ENCODE results near the gene DHX29. TPM values are rescaled to one million over a fixed set of nuclear protein-coding genes. Genes with fewer than 3 reads are reported as not detected.

Gene DHX29
- total and polyA plus RNA-seq, 2 donors (not counting 1 experiment from before 2014, with no cell fraction given): 3.9 to 18.1 TPM

GRCh38 chr5:55356896-55357295, 49.4 kb upstream of the DHX29 start:
- Histone ChIP-seq H3K4me2 (replicated peaks; ENCODE audit: low read depth, low read length, poor library complexity, severe bottlenecking) (no peak overlapping the region), H3K27me3 (replicated peaks in 1 of 4; ENCODE audit: control extremely low read depth in 1 of 4, control insufficient read depth in 3 of 4, insufficient read depth in 4 of 4, low read length in 3 of 4) (no peaks in the 10 kb centered on the region), H2AFZ (ENCODE audit: insufficient read depth, low read depth, low read length, poor library complexity, severe bottlenecking) (no peak overlapping the region), H3K4me3 (ENCODE audit: control extremely low read depth in 1 of 5, extremely low read depth in 1 of 5, insufficient read depth in 1 of 5, low read depth in 2 of 5, low read length in 4 of 5) (no peak overlapping the region), H3K27ac (ENCODE audit: low read length in 2 of 2) (no peak overlapping the region), H3K4me1 (ENCODE audit: control insufficient read depth in 2 of 2, insufficient read depth in 2 of 2, low read length in 2 of 2) (no peaks in the 10 kb centered on the region), H3K9me3 (ENCODE audit: control extremely low read depth in 1 of 3, control insufficient read depth in 2 of 3, insufficient read depth in 1 of 3, low read length in 2 of 3) (no peaks in the 10 kb centered on the region), H3K36me3 (replicated peaks in 1 of 2; ENCODE audit: control extremely low read depth in 1 of 2, control insufficient read depth in 1 of 2, extremely low read depth in 1 of 2, insufficient read depth in 2 of 2, low read length in 1 of 2) (peaks cover 5 to 77% of the 10 kb centered on the region in 2 experiments), H4K20me1 (ENCODE audit: control insufficient read depth, insufficient read depth, low read length, poor library complexity, severe bottlenecking) (no peaks in the 10 kb centered on the region), H3K9ac (ENCODE audit: low read length) (no peak overlapping the region), H3K79me2 (ENCODE audit: control insufficient read depth, insufficient read depth, low read length) (peaks cover 10% of the 10 kb centered on the region)
- Mint-ChIP-seq H3K27me3 (no peaks in the 10 kb centered on the region), H3K27ac (no peak overlapping the region), H3K4me1 (no peaks in the 10 kb centered on the region), H3K9me3 (ENCODE audit: insufficient read depth) (peaks cover 2% of the 10 kb centered on the region), H3K4me3 (no peak overlapping the region)
- 92% methylated on average over 2 of the region's 4 CpGs for WGBS (ENCODE audit: insufficient coverage)
- ATAC-seq (ENCODE audit: low read depth) (no peak), DNase-seq (no peak)
- ChIA-PET POLR2A (no interaction called here), CTCF (no interaction called here)
- intact Hi-C loops (cut with micrococcal nuclease): no loop called here
- TF ChIP-seq CTCF (IDR thresholded peaks at IDR 0.05) (no peak), EZH2 (IDR thresholded peaks at IDR 0.05; ENCODE audit: borderline replicate concordance, insufficient read depth, low read depth, low read length, poor library complexity, severe bottlenecking) (no peak)

- no peak for ATAC-seq (ENCODE audit: low read depth)
- peak; percentile 23 for DNase-seq
- H3K4me3 Mint-ChIP-seq: no peak overlapping the region
- H3K36me3 ChIP-seq (replicated peaks in 1 of 2; ENCODE audit: control extremely low read depth in 1 of 2, control insufficient read depth in 1 of 2, extremely low read depth in 1 of 2, insufficient read depth in 2 of 2, low read length in 1 of 2): peaks cover 9 to 73% of the 10 kb centered on the region in 2 experiments
- no peak overlapping the region for H3K4me3 ChIP-seq (ENCODE audit: control extremely low read depth in 1 of 5, extremely low read depth in 1 of 5, insufficient read depth in 1 of 5, low read depth in 2 of 5, low read length in 4 of 5)
- no peak overlapping the region for H2AFZ ChIP-seq (ENCODE audit: insufficient read depth, low read depth, low read length, poor library complexity, severe bottlenecking)
- peaks cover 8% of the 10 kb centered on the region for H3K4me1 Mint-ChIP-seq
- H3K27me3 Mint-ChIP-seq: no peaks in the 10 kb centered on the region
- WGBS (ENCODE audit: insufficient coverage): no CpG with 5 or more reads among the region's 1 CpG
- no peaks in the 10 kb centered on the region for H3K9me3 Mint-ChIP-seq (ENCODE audit: insufficient read depth)
- CTCF ChIA-PET: no interaction called here
- H3K27ac ChIP-seq (ENCODE audit: low read length in 2 of 2): peak overlapping the region in 1 of 2 donors; percentile 42
- POLR2A ChIA-PET: no interaction called here
- H3K4me1 ChIP-seq (ENCODE audit: control insufficient read depth in 2 of 2, insufficient read depth in 2 of 2, low read length in 2 of 2): peaks cover 0 to 6% of the 10 kb centered on the region in 2 donors
- no peaks in the 10 kb centered on the region for H3K27me3 ChIP-seq (replicated peaks in 1 of 4; ENCODE audit: control extremely low read depth in 1 of 4, control insufficient read depth in 3 of 4, insufficient read depth in 4 of 4, low read length in 3 of 4)
- intact Hi-C loops (cut with micrococcal nuclease): no loop called here
- H3K9ac ChIP-seq (ENCODE audit: low read length): no peak overlapping the region
- peaks cover 10% of the 10 kb centered on the region for H3K79me2 ChIP-seq (ENCODE audit: control insufficient read depth, insufficient read depth, low read length)
- no peak overlapping the region for H3K4me2 ChIP-seq (replicated peaks; ENCODE audit: low read depth, low read length, poor library complexity, severe bottlenecking)
- no peak for TF ChIP-seq EZH2 (IDR thresholded peaks at IDR 0.05; ENCODE audit: borderline replicate concordance, insufficient read depth, low read depth, low read length, poor library complexity, severe bottlenecking)
- TF ChIP-seq CTCF (IDR thresholded peaks at IDR 0.05): no peak
- no peak overlapping the region for H3K27ac Mint-ChIP-seq
- no peaks in the 10 kb centered on the region for H3K9me3 ChIP-seq (ENCODE audit: control extremely low read depth in 1 of 3, control insufficient read depth in 2 of 3, insufficient read depth in 1 of 3, low read length in 2 of 3)
- H4K20me1 ChIP-seq (ENCODE audit: control insufficient read depth, insufficient read depth, low read length, poor library complexity, severe bottlenecking): no peaks in the 10 kb centered on the region
Observed at GRCh38 chr5:55350754-55351153, 43.3 kb upstream of the DHX29 start.
